GM23248 (cell line): ENCODE data around the gene ACOT11. TPM values are rescaled to one million over a fixed set of nuclear protein-coding genes. Genes with fewer than 3 reads are reported as not detected.

Experiments
- DNase-seq: peaks from one replicate; pipeline ENCODE4 v3.0.0-alpha.2; 2015
- H2AFZ ChIP-seq: fragments of 200-600 bp; sonication (generic); 2 replicates; pipeline ENCODE4 v1.6.1; 2016; ENCODE audit warnings: antibody characterized with exemption
- H3F3A ChIP-seq: fragments of 200-600 bp; sonication (generic); 2 replicates; pipeline ENCODE4 v1.6.1; 2016; ENCODE audit warnings: mild to moderate bottlenecking, antibody characterized with exemption, mixed run types; ENCODE audit not compliant: insufficient read depth
- H3K27ac ChIP-seq: fragments of 200-600 bp; sonication (generic); 2 replicates; pipeline ENCODE4 v1.5.1; 2016; ENCODE audit warnings: mild to moderate bottlenecking
- H3K27me3 ChIP-seq: fragments of 200-600 bp; sonication (generic); replicated peaks from 2 replicates; pipeline ENCODE4 v1.6.1; 2016; ENCODE audit warnings: mild to moderate bottlenecking; ENCODE audit not compliant: insufficient read depth
- H3K36me3 ChIP-seq: fragments of 200-600 bp; sonication (generic); 2 replicates; pipeline ENCODE4 v1.6.1; 2016; ENCODE audit warnings: low read depth, mild to moderate bottlenecking
- H3K4me1 ChIP-seq: fragments of 200-600 bp; sonication (generic); 2 replicates; pipeline ENCODE4 v1.6.1; 2016; ENCODE audit warnings: mild to moderate bottlenecking; ENCODE audit not compliant: insufficient read depth
- H3K4me2 ChIP-seq: fragments of 200-600 bp; sonication (generic); one replicate; pipeline ENCODE4 v1.6.1; 2016; ENCODE audit warnings: mild to moderate bottlenecking; ENCODE audit not compliant: unreplicated experiment
- H3K4me3 ChIP-seq: fragments of 200-600 bp; sonication (generic); 2 replicates; pipeline ENCODE4 v1.5.1; 2016; ENCODE audit warnings: mild to moderate bottlenecking
- H3K79me2 ChIP-seq: fragments of 200-600 bp; sonication (generic); 2 replicates; pipeline ENCODE4 v1.6.1; 2016; ENCODE audit warnings: mild to moderate bottlenecking; ENCODE audit not compliant: insufficient read depth
- H3K9ac ChIP-seq: fragments of 200-600 bp; sonication (generic); 2 replicates; pipeline ENCODE4 v1.6.1; 2016; ENCODE audit warnings: mild to moderate bottlenecking
- H3K9me2 ChIP-seq: fragments of 200-600 bp; sonication (generic); 2 replicates; pipeline ENCODE4 v1.6.1; 2016; ENCODE audit warnings: mixed run types, mild to moderate bottlenecking, moderate library complexity; ENCODE audit not compliant: insufficient read depth
- H3K9me3 ChIP-seq: fragments of 200-600 bp; sonication (generic); one replicate; pipeline ENCODE4 v1.6.1; 2017; ENCODE audit warnings: low read depth
- H4K20me1 ChIP-seq: fragments of 200-600 bp; sonication (generic); 2 replicates; pipeline ENCODE4 v1.6.0; 2016; ENCODE audit not compliant: insufficient read depth
- EZH2 ChIP-seq: fragments of 200-600 bp; sonication (generic); IDR thresholded peaks from 2 replicates; pipeline ENCODE4 v1.6.1; 2018; ENCODE audit warnings: antibody characterized with exemption, mild to moderate bottlenecking; ENCODE audit not compliant: insufficient read depth, poor library complexity, severe bottlenecking
- EZH2phosphoT487 ChIP-seq: fragments of 200-600 bp; sonication (generic); IDR thresholded peaks from 2 replicates; pipeline ENCODE4 v1.6.1; 2018; ENCODE audit warnings: antibody characterized with exemption, moderate library complexity, mild to moderate bottlenecking, low read depth; ENCODE audit not compliant: insufficient read depth
- WGBS, 2 experiments: methylation state at CpG; one replicate each; pipeline ENCODE4 v1.1.6; 2015 to 2017; ENCODE audit warnings: low lambda C conversion rate in 2 of 2, low coverage in 1 of 2; ENCODE audit errors: missing lambda C conversion rate in 2 of 2; 5-methylcytosine and 5-hydroxymethylcytosine counted together
- in situ Hi-C: fragments of 300-500 bp; cut with MboI; formaldehyde crosslinking; loops from 2 replicates; pipeline ENCODE4 v1.15.0; 2020
- polyA plus RNA-seq: library from polyadenylated mRNA; unstranded; fragments of >200 nt; fragmentation: Nextera tagmentation; extraction: Ambion mirVana; gene quantifications from 2 replicates; pipeline ENCODE4 v1.2.1, GENCODE V29; 2016
- total RNA-seq: library from RNA; depleted of rRNA; stranded (reverse); fragments of >200 nt; shearing (Covaris generic); gene quantifications from 2 replicates; pipeline ENCODE4 v1.2.3, GENCODE V29; 2014

The ACOT11 gene
- total and polyA plus RNA-seq, 2 experiments from 2014 or later, result 3.4 to 3.6 TPM

DNA sequence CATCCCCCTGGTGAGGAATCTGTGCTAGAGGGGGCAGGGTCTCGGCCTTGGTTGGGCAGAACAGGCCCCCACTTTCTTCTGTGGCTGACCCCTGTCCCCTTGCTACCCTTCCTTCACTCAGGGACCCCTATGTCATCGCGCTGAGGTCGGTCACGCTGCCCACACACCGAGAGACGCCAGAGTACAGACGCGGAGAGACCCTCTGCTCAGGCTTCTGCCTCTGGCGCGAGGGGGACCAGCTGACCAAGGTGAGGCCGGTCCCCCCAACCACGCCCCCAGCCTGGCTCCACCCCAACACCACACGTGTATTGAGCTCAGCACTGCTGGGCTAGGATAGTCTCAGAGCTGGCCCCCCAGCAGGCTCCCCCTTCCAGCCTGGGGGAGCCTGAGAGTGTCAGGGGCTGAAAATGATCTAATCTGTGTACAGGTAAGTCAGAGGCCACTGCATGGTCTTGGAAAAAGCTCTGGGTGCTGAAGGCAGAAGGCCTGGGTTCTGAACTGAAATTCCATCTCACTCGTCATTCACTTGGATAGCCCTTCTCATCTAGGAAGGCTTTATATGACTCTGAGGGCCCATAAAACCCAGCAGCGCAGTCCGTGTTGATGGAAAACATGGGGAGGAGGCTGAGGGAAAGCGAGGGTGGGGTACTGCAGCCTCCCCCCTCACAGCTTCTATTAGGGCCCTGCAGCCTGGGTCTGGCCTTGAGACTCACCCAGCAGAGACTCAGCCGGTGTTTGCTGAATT lies 60.0 kb downstream of the ACOT11 start:
- no peak overlapping the region for H3K4me2 ChIP-seq
- TF ChIP-seq EZH2phosphoT487 (no peak), EZH2 (no peak)
- H3K9me2 ChIP-seq, result no peaks in the 10 kb centered on the region
- H3F3A ChIP-seq, result no peaks in the 10 kb centered on the region
- no peaks in the 10 kb centered on the region for H3K9me3 ChIP-seq
- H3K27me3 ChIP-seq, result no peaks in the 10 kb centered on the region
- no peak for DNase-seq
- no peak overlapping the region for H3K27ac ChIP-seq
- H3K9ac ChIP-seq, result no peak overlapping the region
- in situ Hi-C loops, result no loop called here
- no peaks in the 10 kb centered on the region for H3K4me1 ChIP-seq
- H3K36me3 ChIP-seq, result no peaks in the 10 kb centered on the region
- H3K79me2 ChIP-seq, result no peaks in the 10 kb centered on the region
- WGBS, 2 experiments, result 85% methylated on average over 11 to 19 of the region's 19 CpGs
- H4K20me1 ChIP-seq, result no peaks in the 10 kb centered on the region
- no peak overlapping the region for H2AFZ ChIP-seq
- no peak overlapping the region for H3K4me3 ChIP-seq

DNA sequence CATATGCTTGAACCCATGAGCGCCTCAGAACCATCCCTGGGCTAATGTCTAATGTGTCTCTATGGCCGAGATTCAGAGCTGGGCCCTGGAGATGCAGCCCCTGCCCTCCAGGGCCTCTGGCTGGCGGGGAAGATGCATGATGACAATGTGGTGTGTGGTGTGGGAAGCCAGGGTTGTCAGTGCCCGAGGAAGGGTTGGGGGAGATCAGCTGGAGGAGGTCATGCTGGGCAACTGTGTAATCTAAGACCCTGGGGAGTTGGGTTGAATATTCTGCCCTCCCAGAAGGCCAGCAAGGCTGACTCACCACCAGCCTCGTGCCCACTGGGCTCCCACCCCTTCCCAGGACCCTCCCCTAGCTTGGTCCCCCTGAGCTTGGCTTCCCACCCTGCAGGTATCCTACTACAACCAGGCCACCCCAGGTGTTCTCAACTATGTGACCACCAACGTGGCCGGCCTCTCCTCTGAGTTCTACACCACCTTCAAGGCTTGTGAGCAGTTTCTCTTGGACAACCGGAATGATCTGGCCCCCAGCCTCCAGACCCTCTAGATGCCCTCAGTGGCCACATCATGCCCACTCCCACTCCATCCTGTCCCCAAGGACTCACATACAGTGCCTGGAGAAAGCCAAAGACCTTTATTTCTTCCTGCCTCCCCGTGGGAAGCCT lies 60.7 kb downstream of the ACOT11 start:
- no peaks in the 10 kb centered on the region for H3K9me2 ChIP-seq
- H3F3A ChIP-seq, result no peaks in the 10 kb centered on the region
- H3K4me2 ChIP-seq, result no peak overlapping the region
- H3K27me3 ChIP-seq, result no peaks in the 10 kb centered on the region
- DNase-seq, result no peak
- no peak overlapping the region for H2AFZ ChIP-seq
- no peaks in the 10 kb centered on the region for H3K4me1 ChIP-seq
- no peak for TF ChIP-seq EZH2phosphoT487
- no peak for TF ChIP-seq EZH2
- H3K4me3 ChIP-seq, result no peak overlapping the region
- H3K79me2 ChIP-seq, result no peaks in the 10 kb centered on the region
- no peak overlapping the region for H3K9ac ChIP-seq
- H3K27ac ChIP-seq, result no peak overlapping the region
- H4K20me1 ChIP-seq, result no peaks in the 10 kb centered on the region
- in situ Hi-C loops, result no loop called here
- WGBS, 2 experiments, result 81 to 92% methylated on average over 8 to 9 of the region's 9 CpGs
- H3K36me3 ChIP-seq, result no peaks in the 10 kb centered on the region
- H3K9me3 ChIP-seq, result no peaks in the 10 kb centered on the region

DNA sequence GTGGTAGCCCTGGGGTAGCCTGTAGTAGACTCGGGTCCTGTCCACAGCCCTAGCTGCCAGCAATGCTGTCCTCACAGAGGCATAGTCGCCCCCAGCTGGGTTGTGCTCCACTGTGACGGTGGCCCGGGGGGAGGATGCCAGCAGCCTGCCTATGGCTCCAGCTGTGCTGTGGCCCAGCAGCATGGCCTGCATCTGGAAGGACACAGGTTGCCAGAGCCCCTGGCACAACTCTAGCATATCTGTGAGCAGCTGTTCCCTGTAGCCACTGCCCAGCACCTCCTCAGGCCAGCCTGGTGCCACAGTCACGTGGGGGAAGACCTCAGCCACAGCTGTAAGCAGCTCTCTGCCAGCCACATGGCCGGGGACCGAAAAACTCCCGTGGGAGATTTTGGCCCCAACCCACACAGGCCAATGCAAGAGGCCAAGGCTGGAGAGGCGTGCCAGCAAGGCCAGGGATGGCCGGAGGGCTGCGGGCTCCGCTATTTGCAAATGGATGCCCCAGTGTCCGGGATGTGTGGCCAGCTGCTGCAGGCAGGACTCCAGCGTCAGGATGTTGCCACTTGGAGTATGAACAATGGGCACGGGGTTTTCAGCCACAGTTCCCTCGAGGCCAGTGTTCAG lies 61.4 kb downstream of the ACOT11 start:
- Histone ChIP-seq H3K4me2 (no peak overlapping the region), H3K9me3 (no peaks in the 10 kb centered on the region), H3K9ac (no peak overlapping the region), H4K20me1 (no peaks in the 10 kb centered on the region), H3F3A (no peaks in the 10 kb centered on the region), H3K4me1 (no peaks in the 10 kb centered on the region), H2AFZ (no peak overlapping the region), H3K79me2 (no peaks in the 10 kb centered on the region), H3K27ac (no peak overlapping the region), H3K9me2 (no peaks in the 10 kb centered on the region), H3K27me3 (no peaks in the 10 kb centered on the region), H3K36me3 (no peaks in the 10 kb centered on the region), H3K4me3 (no peak overlapping the region)
- WGBS, 2 experiments, result 71 to 76% methylated on average over 16 of the region's 16 CpGs
- in situ Hi-C loops, result no loop called here
- no peak for TF ChIP-seq EZH2
- no peak for TF ChIP-seq EZH2phosphoT487
- DNase-seq, result no peak

DNA sequence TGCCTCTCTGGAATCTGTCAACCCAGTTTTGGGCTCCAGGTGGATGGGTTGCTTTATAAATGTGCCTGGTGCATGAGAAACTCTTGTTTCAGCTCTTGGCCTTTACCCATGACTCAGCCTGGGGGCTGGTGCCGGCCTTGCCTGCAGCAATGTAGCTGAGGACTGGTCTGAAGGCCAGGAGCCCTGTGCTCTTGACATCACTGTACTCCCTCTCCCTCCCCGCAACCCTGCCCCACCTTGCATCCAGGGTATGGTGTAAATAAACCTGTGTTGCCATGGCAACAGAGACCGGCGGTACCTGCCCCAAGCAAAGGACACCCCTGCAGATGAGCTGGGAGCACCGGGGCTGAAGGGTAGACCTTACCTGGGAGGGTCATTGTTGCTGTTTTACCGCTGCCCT lies 62.0 kb downstream of the ACOT11 start:
- no peak overlapping the region for H3K4me2 ChIP-seq
- WGBS, 2 experiments, result 77 to 87% methylated on average over 6 of the region's 6 CpGs
- no peaks in the 10 kb centered on the region for H3F3A ChIP-seq
- no peaks in the 10 kb centered on the region for H4K20me1 ChIP-seq
- no peak overlapping the region for H3K27ac ChIP-seq
- in situ Hi-C loops, result no loop called here
- no peak overlapping the region for H3K4me3 ChIP-seq
- DNase-seq, result peak; percentile 23
- no peaks in the 10 kb centered on the region for H3K9me2 ChIP-seq
- no peaks in the 10 kb centered on the region for H3K79me2 ChIP-seq
- H3K9ac ChIP-seq, result no peak overlapping the region
- H2AFZ ChIP-seq, result no peak overlapping the region
- H3K4me1 ChIP-seq, result no peaks in the 10 kb centered on the region
- H3K9me3 ChIP-seq, result no peaks in the 10 kb centered on the region
- H3K27me3 ChIP-seq, result no peaks in the 10 kb centered on the region
- no peaks in the 10 kb centered on the region for H3K36me3 ChIP-seq
- TF ChIP-seq EZH2phosphoT487 (no peak), EZH2 (no peak)
